Psoas muscle (tissue), 8 donors: Measurements from ENCODE around the gene SLC1A2. TPM values are rescaled to one million over a fixed set of nuclear protein-coding genes. Genes with fewer than 3 reads are reported as not detected.
A peak's percentile ranks its signal among the peaks of the same experiment; 100 is the strongest.

ENCODE experiments used
- ATAC-seq, 4 donors: fragments of 200-7000 bp; cut with Tn5 transposase; one replicate each; pipeline ENCODE4 v1.9.1; 2020; ENCODE audit warnings: moderate library complexity in 3 of 4, mild to moderate bottlenecking in 2 of 4
- DNase-seq, 2 donors: peaks; one replicate each; pipeline ENCODE4 v3.0.0-alpha.2; 2020
- H3K27ac ChIP-seq: fragments of 200-600 bp; one replicate; pipeline ENCODE4 v1.8.0; 2022
- H3K27me3 ChIP-seq, 3 donors: fragments of 200-600 bp in 1 of 3; one replicate each; pipeline versions ENCODE4 v1.6.1 to v1.8.0; 2013 to 2022; ENCODE audit warnings: low read length in 2 of 3, mild to moderate bottlenecking in 2 of 3, moderate library complexity in 1 of 3; ENCODE audit not compliant: insufficient read depth in 3 of 3
- H3K36me3 ChIP-seq, 2 donors: fragments of 200-600 bp in 1 of 2; one replicate each; pipeline versions ENCODE4 v1.6.1 to v1.8.0; 2013 to 2022; ENCODE audit warnings: low read depth in 1 of 2, mild to moderate bottlenecking in 1 of 2, moderate library complexity in 1 of 2; ENCODE audit not compliant: insufficient read depth in 1 of 2
- H3K4me1 ChIP-seq: fragments of 200-600 bp; one replicate; pipeline ENCODE4 v1.8.0; 2022
- H3K4me3 ChIP-seq: fragments of 200-600 bp; one replicate; pipeline ENCODE4 v1.8.0; 2022; ENCODE audit warnings: mild to moderate bottlenecking
- H3K9me3 ChIP-seq: fragments of 200-600 bp; one replicate; pipeline ENCODE4 v1.8.0; 2022
- CTCF ChIP-seq: fragments of 200-600 bp; IDR thresholded peaks from one replicate; pipeline ENCODE4 v1.8.0; 2022; ENCODE audit warnings: antibody characterized with exemption
- WGBS, 3 donors: extraction: QIAGEN DNeasy Blood & Tissue Kit; methylation state at CpG; one replicate each; pipeline versions ENCODE4 v1.1.6 to v1.1.7; 2013; 5-methylcytosine and 5-hydroxymethylcytosine counted together
- intact Hi-C, 2 donors: fragments of 100-400 bp; cut with DNase I; formaldehyde crosslinking; loops; one replicate each; pipeline versions ENCODE4 v1.11.0 to v1.14.2; 2022
- polyA plus RNA-seq, 3 donors: library from polyadenylated mRNA; stranded (reverse); fragments of 200-250 nt; gene quantifications; one replicate each; pipeline ENCODE4 v1.2.3, GENCODE V29; 2013
- total RNA-seq, 4 donors: library from RNA; stranded (reverse); fragmentation: NEBNext Ultra II Directional in 2 of 4; extraction: Animal tissue kit (Norgen Biotek cat#: 25700) in 2 of 4; gene quantifications; one replicate each; pipeline versions ENCODE4 v1.2.1 to v1.2.4, GENCODE V29; 2021 to 2023
- donor health status: healthy with polysubstance abuse.
- donor health status: DM: no; HTN: no; CAD: no; lungs with moderate emphysema.
- donor health status: Bipolar disorder and iron deficiency.
- donor health status: healthy.
- donor health status: DM: yes; HTN: yes; CAD: no.
- donor health status: DM: no; HTN: no; CAD: no.
- donor health status: DM: no; HTN: no; CAD: no.
- donor health status: DM: yes; HTN: yes; CAD: no.

The SLC1A2 gene
- total and polyA plus RNA-seq, 7 donors, result 0.05 to 2.0 (median 0.35) TPM

- ATAC-seq (peak; percentile 88 to 95 (median 93)), DNase-seq (peak; percentile 80 to 87)
- H3K4me1 ChIP-seq, result peaks cover 10% of the 10 kb centered on the region
- no peaks in the 10 kb centered on the region for H3K9me3 ChIP-seq
- no peak for TF ChIP-seq CTCF
- 36 to 52% (median 45%) methylated on average over 2 of the region's 2 CpGs for WGBS, 3 donors
- H3K27ac ChIP-seq, result peak overlapping the region; percentile 53
- no peaks in the 10 kb centered on the region for H3K27me3 ChIP-seq
- intact Hi-C loops, result no loop called here
- H3K36me3 ChIP-seq, result no peaks in the 10 kb centered on the region
- H3K4me3 ChIP-seq, result no peak overlapping the region
Observed at GRCh38 chr11:35363854-35364780, 55.2 kb downstream of the SLC1A2 start.

- ATAC-seq (peak; percentile 14 to 28 (median 25)), DNase-seq (peak; percentile 70 to 79)
- Histone ChIP-seq H3K27me3 (no peaks in the 10 kb centered on the region), H3K4me1 (peaks cover 10% of the 10 kb centered on the region), H3K9me3 (no peaks in the 10 kb centered on the region), H3K36me3 (no peaks in the 10 kb centered on the region), H3K27ac (peak overlapping the region; percentile 53), H3K4me3 (no peak overlapping the region)
- WGBS, 3 donors, result 25 to 55% (median 35%) methylated on average over 5 of the region's 5 CpGs
- intact Hi-C loops, result no loop called here
- TF ChIP-seq CTCF, result no peak
Observed at GRCh38 chr11:35363246-35363801, 56.0 kb downstream of the SLC1A2 start.

- WGBS, 3 donors, result 74 to 81% (median 75%) methylated on average over 2 of the region's 2 CpGs
- intact Hi-C loops, result no loop called here
- no peak for ATAC-seq
- Histone ChIP-seq H3K27me3 (no peaks in the 10 kb centered on the region), H3K9me3 (no peaks in the 10 kb centered on the region), H3K36me3 (no peaks in the 10 kb centered on the region), H3K27ac (no peak overlapping the region), H3K4me1 (peaks cover 10% of the 10 kb centered on the region), H3K4me3 (no peak overlapping the region)
- no peak for TF ChIP-seq CTCF
- no peak for DNase-seq
Observed at GRCh38 chr11:35362521-35362980, 56.8 kb downstream of the SLC1A2 start.

GRCh38 chr11:35360055-35360530 is 59.3 kb downstream of the SLC1A2 start:
- H3K27ac ChIP-seq, result no peak overlapping the region
- H3K36me3 ChIP-seq, result no peaks in the 10 kb centered on the region
- no peaks in the 10 kb centered on the region for H3K9me3 ChIP-seq
- intact Hi-C loops, result no loop called here
- TF ChIP-seq CTCF, result no peak
- ATAC-seq (no peak), DNase-seq (no peak)
- H3K27me3 ChIP-seq, result no peaks in the 10 kb centered on the region
- 74 to 76% (median 74%) methylated on average over 7 of the region's 7 CpGs for WGBS, 3 donors
- H3K4me1 ChIP-seq, result peaks cover 10% of the 10 kb centered on the region
- no peak overlapping the region for H3K4me3 ChIP-seq
